Hepatocyte (in vitro differentiated cells): ENCODE results near the gene KIAA1755. TPM values are rescaled to one million over a fixed set of nuclear protein-coding genes. Genes with fewer than 3 reads are reported as not detected.
A peak's percentile ranks its signal among the peaks of the same experiment; 100 is the strongest.

Experiments used
- DNase-seq: peaks from one replicate; pipeline ENCODE4 v3.0.0-alpha.2; 2016; ENCODE audit warnings: low spot score
- H2AFZ ChIP-seq: fragments of 200-600 bp; sonication (generic); 2 replicates; pipeline ENCODE4 v1.6.0; 2016; ENCODE audit warnings: antibody characterized with exemption, mild to moderate bottlenecking
- H3K27ac ChIP-seq: fragments of 200-600 bp; sonication (generic); 2 replicates; pipeline ENCODE4 v1.5.1; 2016; ENCODE audit warnings: mild to moderate bottlenecking
- H3K27me3 ChIP-seq: fragments of 200-600 bp; sonication (generic); 2 replicates; pipeline ENCODE4 v1.6.1; 2016
- H3K36me3 ChIP-seq: fragments of 200-600 bp; sonication (generic); replicated peaks from 2 replicates; pipeline ENCODE4 v1.5.1; 2016; ENCODE audit warnings: low read depth; ENCODE audit not compliant: insufficient read depth
- H3K4me1 ChIP-seq: fragments of 200-600 bp; sonication (generic); 2 replicates; pipeline ENCODE4 v1.5.1; 2016; ENCODE audit warnings: mild to moderate bottlenecking, moderate library complexity; ENCODE audit not compliant: insufficient read depth
- H3K4me2 ChIP-seq: fragments of 200-600 bp; sonication (generic); 2 replicates; pipeline ENCODE4 v1.6.0; 2016
- H3K4me3 ChIP-seq: fragments of 200-600 bp; sonication (generic); 2 replicates; pipeline ENCODE4 v1.5.1; 2016; ENCODE audit warnings: mild to moderate bottlenecking
- H3K79me2 ChIP-seq: fragments of 200-600 bp; sonication (generic); 2 replicates; pipeline ENCODE4 v1.6.0; 2017; ENCODE audit warnings: mild to moderate bottlenecking
- H3K9me2 ChIP-seq: fragments of 200-600 bp; sonication (generic); replicated peaks from 2 replicates; pipeline ENCODE4 v1.6.0; 2017; ENCODE audit warnings: mild to moderate bottlenecking; ENCODE audit not compliant: insufficient read depth
- H3K9me3 ChIP-seq: fragments of 200-600 bp; sonication (generic); 2 replicates; pipeline ENCODE4 v1.5.1; 2016; ENCODE audit warnings: low read depth, mild to moderate bottlenecking
- H4K20me1 ChIP-seq: fragments of 200-600 bp; sonication (generic); 2 replicates; pipeline ENCODE4 v1.6.0; 2016; ENCODE audit warnings: mild to moderate bottlenecking; ENCODE audit not compliant: insufficient read depth, poor library complexity, severe bottlenecking
- CTCF ChIP-seq: fragments of 200-600 bp; sonication (generic); IDR thresholded peaks from 2 replicates; pipeline ENCODE4 v1.5.1; 2016; ENCODE audit warnings: antibody characterized with exemption, mild to moderate bottlenecking; ENCODE audit not compliant: poor library complexity
- EZH2 ChIP-seq: fragments of 200-600 bp; sonication (generic); IDR thresholded peaks from 2 replicates; pipeline ENCODE4 v1.6.1; 2016; ENCODE audit warnings: antibody characterized with exemption, mild to moderate bottlenecking, borderline replicate concordance
- EZH2phosphoT487 ChIP-seq: fragments of 200-600 bp; sonication (generic); IDR thresholded peaks from one replicate; pipeline ENCODE4 v1.6.1; 2018; ENCODE audit warnings: antibody characterized with exemption, mild to moderate bottlenecking, low read depth, moderate library complexity; ENCODE audit not compliant: unreplicated experiment, severe bottlenecking
- WGBS: methylation state at CpG from one replicate; pipeline ENCODE4 v1.1.6; 2016; ENCODE audit warnings: low lambda C conversion rate; ENCODE audit errors: missing lambda C conversion rate; 5-methylcytosine and 5-hydroxymethylcytosine counted together
- polyA plus RNA-seq: library from polyadenylated mRNA; unstranded; fragments of >200 nt; fragmentation: Nextera tagmentation; extraction: Ambion mirVana; gene quantifications from 2 replicates; pipeline ENCODE4 v1.2.1, GENCODE V29; 2016
- total RNA-seq: library from RNA; depleted of rRNA; stranded (reverse); fragments of >200 nt; gene quantifications from 2 replicates; pipeline ENCODE4 v1.2.3, GENCODE V29; 2014

KIAA1755 gene
- total and polyA plus RNA-seq, 2 experiments from 2014 or later: 1.6 to 3.4 TPM

GRCh38 chr20:38170219-38170825 is 90.2 kb downstream of the KIAA1755 start:
- no peaks in the 10 kb centered on the region for H3K27me3 ChIP-seq
- no peak overlapping the region for H3K4me3 ChIP-seq
- WGBS: 72% methylated on average over 8 of the region's 8 CpGs
- H3K4me1 ChIP-seq: peaks cover 64% of the 10 kb centered on the region
- no peaks in the 10 kb centered on the region for H4K20me1 ChIP-seq
- TF ChIP-seq EZH2 (no peak), EZH2phosphoT487 (no peak), CTCF (no peak)
- H3K9me3 ChIP-seq: no peaks in the 10 kb centered on the region
- H3K36me3 ChIP-seq: no peaks in the 10 kb centered on the region
- peak overlapping the region; percentile 86 for H3K27ac ChIP-seq
- DNase-seq: no peak
- H2AFZ ChIP-seq: no peak overlapping the region
- H3K9me2 ChIP-seq: no peaks in the 10 kb centered on the region
- no peak overlapping the region for H3K4me2 ChIP-seq
- H3K79me2 ChIP-seq: no peaks in the 10 kb centered on the region

GRCh38 chr20:38169636-38170193 is 90.8 kb downstream of the KIAA1755 start:
- WGBS: 94% methylated on average over 6 of the region's 6 CpGs
- no peaks in the 10 kb centered on the region for H3K27me3 ChIP-seq
- H3K9me3 ChIP-seq: no peaks in the 10 kb centered on the region
- H3K27ac ChIP-seq: peak overlapping the region; percentile 86
- H3K4me3 ChIP-seq: no peak overlapping the region
- H2AFZ ChIP-seq: no peak overlapping the region
- H4K20me1 ChIP-seq: no peaks in the 10 kb centered on the region
- H3K79me2 ChIP-seq: peaks cover 1% of the 10 kb centered on the region
- no peaks in the 10 kb centered on the region for H3K9me2 ChIP-seq
- TF ChIP-seq EZH2phosphoT487 (no peak), EZH2 (no peak), CTCF (no peak)
- no peaks in the 10 kb centered on the region for H3K36me3 ChIP-seq
- no peak overlapping the region for H3K4me2 ChIP-seq
- no peak for DNase-seq
- peaks cover 69% of the 10 kb centered on the region for H3K4me1 ChIP-seq

- peak overlapping the region; percentile 45 for H3K27ac ChIP-seq
- TF ChIP-seq CTCF: no peak
- no peak for TF ChIP-seq EZH2phosphoT487
- no peak for TF ChIP-seq EZH2
- no peaks in the 10 kb centered on the region for H3K9me3 ChIP-seq
- H3K79me2 ChIP-seq: peaks cover 7% of the 10 kb centered on the region
- WGBS: 75% methylated on average over 8 of the region's 8 CpGs
- peaks cover 73% of the 10 kb centered on the region for H3K4me1 ChIP-seq
- DNase-seq: no peak
- no peaks in the 10 kb centered on the region for H3K27me3 ChIP-seq
- no peaks in the 10 kb centered on the region for H3K9me2 ChIP-seq
- no peak overlapping the region for H2AFZ ChIP-seq
- no peaks in the 10 kb centered on the region for H4K20me1 ChIP-seq
- H3K36me3 ChIP-seq: no peaks in the 10 kb centered on the region
- no peak overlapping the region for H3K4me3 ChIP-seq
- H3K4me2 ChIP-seq: no peak overlapping the region
These were observed 91.5 kb downstream of the KIAA1755 start for GRCh38 chr20:38168791-38169589.
